ENCODE data around the gene DNM2. TPM values are rescaled to one million over a fixed set of nuclear protein-coding genes. Genes with fewer than 3 reads are reported as not detected.
A peak's percentile ranks its signal among the peaks of the same experiment; 100 is the strongest.

DNM2 gene
- total and polyA plus RNA-seq, 9 of the 15 experiments (the other 6 are each of a cell fraction or from before 2014, with no cell fraction given) = 2.2 to 161 (median 72.6) TPM

DNA sequence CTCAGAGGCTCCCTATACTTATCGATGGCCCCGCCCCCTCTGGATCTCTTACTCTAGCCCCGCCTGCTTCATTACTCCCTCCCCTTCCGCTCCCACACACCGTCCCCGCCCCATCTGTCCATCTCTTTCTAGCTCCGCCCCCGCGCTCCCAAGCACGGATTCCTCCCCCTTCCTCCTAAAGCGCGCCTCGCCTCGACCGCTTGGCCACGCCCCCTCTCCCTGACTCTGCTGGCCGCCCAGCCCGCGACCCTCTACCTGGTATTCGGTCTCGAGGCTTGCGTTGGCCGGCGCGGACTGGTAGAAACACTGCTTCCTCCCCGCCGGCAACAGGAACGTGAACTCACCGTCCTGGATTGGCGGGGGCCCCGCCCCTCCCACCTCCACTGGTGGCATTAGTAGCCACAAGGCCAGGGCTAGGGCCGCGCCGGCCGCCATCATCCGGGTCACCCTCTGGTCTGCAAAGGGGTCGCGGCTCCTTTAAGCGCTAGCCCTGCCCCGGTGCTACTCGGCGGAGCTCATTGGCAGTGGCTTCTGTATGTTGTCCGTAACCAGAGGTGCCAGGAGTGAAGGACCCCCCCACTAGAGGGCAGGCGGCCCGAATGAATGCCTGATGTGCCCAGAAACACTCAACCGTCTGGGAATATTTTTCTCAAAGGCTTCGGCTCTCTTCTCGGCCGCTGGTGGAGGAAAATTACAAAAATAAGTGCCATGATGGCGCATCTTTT, 118.0 kb downstream of the DNM2 start, which contains the start of gene TMED1 (continued):
- TF ChIP-seq, protein P1, sequence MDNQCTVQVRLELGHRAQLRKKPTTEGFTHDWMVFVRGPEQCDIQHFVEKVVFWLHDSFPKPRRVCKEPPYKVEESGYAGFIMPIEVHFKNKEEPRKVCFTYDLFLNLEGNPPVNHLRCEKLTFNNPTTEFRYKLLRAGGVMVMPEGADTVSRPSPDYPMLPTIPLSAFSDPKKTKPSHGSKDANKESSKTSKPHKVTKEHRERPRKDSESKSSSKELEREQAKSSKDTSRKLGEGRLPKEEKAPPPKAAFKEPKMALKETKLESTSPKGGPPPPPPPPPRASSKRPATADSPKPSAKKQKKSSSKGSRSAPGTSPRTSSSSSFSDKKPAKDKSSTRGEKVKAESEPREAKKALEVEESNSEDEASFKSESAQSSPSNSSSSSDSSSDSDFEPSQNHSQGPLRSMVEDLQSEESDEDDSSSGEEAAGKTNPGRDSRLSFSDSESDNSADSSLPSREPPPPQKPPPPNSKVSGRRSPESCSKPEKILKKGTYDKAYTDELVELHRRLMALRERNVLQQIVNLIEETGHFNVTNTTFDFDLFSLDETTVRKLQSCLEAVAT (IDR thresholded peaks at IDR 0.05) = no peak
- TF ChIP-seq MAFK (IDR thresholded peaks at IDR 0.05; ENCODE audit: low read length) (no peak), BRF1 (IDR thresholded peaks at IDR 0.05; ENCODE audit: borderline replicate concordance, extremely low read depth, insufficient read length) (no peak), NFE2 (IDR thresholded peaks at IDR 0.05; ENCODE audit: low read depth) (peak; percentile 97), HOXB6 (CRISPR knock-in tag; IDR thresholded peaks at IDR 0.05; ENCODE audit: borderline replicate concordance) (peak; percentile 35; the same call in 1 of the 2 replicates), ZBTB8A (IDR thresholded peaks at IDR 0.05; ENCODE audit: partially characterized antibody) (no peak), RBM15 (IDR thresholded peaks at IDR 0.05; ENCODE audit: insufficient read depth, low read length) (no peak), CBX1 (IDR thresholded peaks at IDR 0.05; ENCODE audit: low read depth) (no peak), SRSF3 (IDR thresholded peaks at IDR 0.05; ENCODE audit: insufficient read depth, low read length) (no peak), ZNF3 (CRISPR knock-in tag; IDR thresholded peaks at IDR 0.05) (no peak), FOXA3 (CRISPR knock-in tag; conservative IDR thresholded peaks at IDR 0.05 in 1 of 2, IDR thresholded peaks at IDR 0.05 in 1 of 2) (no peak), CCNT2 (IDR thresholded peaks at IDR 0.05; ENCODE audit: borderline replicate concordance, extremely low read depth, insufficient read length, low read depth, low read length) (no peak), KAT2B (IDR thresholded peaks at IDR 0.05; ENCODE audit: low read depth, low read length) (no peak), XRCC5 (IDR thresholded peaks at IDR 0.05; ENCODE audit: low read depth, low read length) (peak; percentile 86), ATF7 (IDR thresholded peaks at IDR 0.05) (peak; percentile 83; the same call in 1 of the 2 replicates), ZNF143 (CRISPR knock-in tag; IDR thresholded peaks at IDR 0.05) (no peak), SNRNP70 (optimal IDR thresholded peaks at IDR 0.05; ENCODE audit: low read depth, low read length) (no peak), SRF (CRISPR knock-in tag; IDR thresholded peaks at IDR 0.05) (no peak), ZNF583 (CRISPR knock-in tag; IDR thresholded peaks at IDR 0.05) (no peak)
- TF ChIP-seq, protein P2, sequence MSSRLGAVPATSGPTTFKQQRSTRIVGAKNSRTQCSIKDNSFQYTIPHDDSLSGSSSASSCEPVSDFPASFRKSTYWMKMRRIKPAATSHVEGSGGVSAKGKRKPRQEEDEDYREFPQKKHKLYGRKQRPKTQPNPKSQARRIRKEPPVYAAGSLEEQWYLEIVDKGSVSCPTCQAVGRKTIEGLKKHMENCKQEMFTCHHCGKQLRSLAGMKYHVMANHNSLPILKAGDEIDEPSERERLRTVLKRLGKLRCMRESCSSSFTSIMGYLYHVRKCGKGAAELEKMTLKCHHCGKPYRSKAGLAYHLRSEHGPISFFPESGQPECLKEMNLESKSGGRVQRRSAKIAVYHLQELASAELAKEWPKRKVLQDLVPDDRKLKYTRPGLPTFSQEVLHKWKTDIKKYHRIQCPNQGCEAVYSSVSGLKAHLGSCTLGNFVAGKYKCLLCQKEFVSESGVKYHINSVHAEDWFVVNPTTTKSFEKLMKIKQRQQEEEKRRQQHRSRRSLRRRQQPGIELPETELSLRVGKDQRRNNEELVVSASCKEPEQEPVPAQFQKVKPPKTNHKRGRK (tag; IDR thresholded peaks at IDR 0.05) = no peak
- TF ChIP-seq, protein P3, sequence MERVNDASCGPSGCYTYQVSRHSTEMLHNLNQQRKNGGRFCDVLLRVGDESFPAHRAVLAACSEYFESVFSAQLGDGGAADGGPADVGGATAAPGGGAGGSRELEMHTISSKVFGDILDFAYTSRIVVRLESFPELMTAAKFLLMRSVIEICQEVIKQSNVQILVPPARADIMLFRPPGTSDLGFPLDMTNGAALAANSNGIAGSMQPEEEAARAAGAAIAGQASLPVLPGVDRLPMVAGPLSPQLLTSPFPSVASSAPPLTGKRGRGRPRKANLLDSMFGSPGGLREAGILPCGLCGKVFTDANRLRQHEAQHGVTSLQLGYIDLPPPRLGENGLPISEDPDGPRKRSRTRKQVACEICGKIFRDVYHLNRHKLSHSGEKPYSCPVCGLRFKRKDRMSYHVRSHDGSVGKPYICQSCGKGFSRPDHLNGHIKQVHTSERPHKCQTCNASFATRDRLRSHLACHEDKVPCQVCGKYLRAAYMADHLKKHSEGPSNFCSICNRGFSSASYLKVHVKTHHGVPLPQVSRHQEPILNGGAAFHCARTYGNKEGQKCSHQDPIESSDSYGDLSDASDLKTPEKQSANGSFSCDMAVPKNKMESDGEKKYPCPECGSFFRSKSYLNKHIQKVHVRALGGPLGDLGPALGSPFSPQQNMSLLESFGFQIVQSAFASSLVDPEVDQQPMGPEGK (CRISPR knock-in tag; IDR thresholded peaks at IDR 0.05; ENCODE audit: borderline replicate concordance) = 0 out of 2 replicates have a peak, but pooled peaks have one; percentile 24
- TF ChIP-seq, protein P4, sequence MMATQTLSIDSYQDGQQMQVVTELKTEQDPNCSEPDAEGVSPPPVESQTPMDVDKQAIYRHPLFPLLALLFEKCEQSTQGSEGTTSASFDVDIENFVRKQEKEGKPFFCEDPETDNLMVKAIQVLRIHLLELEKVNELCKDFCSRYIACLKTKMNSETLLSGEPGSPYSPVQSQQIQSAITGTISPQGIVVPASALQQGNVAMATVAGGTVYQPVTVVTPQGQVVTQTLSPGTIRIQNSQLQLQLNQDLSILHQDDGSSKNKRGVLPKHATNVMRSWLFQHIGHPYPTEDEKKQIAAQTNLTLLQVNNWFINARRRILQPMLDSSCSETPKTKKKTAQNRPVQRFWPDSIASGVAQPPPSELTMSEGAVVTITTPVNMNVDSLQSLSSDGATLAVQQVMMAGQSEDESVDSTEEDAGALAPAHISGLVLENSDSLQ (IDR thresholded peaks at IDR 0.05) = peak; percentile 96
